GM19438 (cell line): ENCODE data around the gene TIAL1.
"Not testable (repeated sequence)": the region's sequence is repeated elsewhere in the genome, so short reads cannot be mapped to it uniquely, and the experiment has no call there.

Experiments
- ATAC-seq: cut with Tn5 transposase; IDR thresholded peaks from one replicate; pipeline ENCODE4 v1.9.1; 2021; ENCODE audit warnings: low read depth; ENCODE audit not compliant: unreplicated experiment

TIAL1 gene

DNA sequence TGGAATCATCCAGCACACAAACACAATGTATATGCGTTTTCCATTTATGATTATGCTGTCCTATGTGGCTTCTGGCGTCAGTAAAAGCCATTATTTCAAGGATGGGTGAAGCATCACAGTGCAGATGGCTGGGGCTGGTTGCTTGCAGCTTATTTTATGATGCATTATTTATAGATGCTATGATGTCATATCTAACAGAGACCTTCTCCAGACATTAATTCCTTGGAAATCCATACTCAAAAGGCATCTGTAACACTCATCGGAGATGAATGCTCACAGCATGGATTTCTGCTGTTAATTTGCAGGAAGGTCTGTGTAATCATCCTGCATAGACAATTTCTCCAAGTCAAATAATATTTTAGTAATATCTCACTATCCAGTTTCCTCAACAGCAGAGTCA is 61.5 kb downstream of the TIAL1 start:
- ATAC-seq, result no peak

DNA sequence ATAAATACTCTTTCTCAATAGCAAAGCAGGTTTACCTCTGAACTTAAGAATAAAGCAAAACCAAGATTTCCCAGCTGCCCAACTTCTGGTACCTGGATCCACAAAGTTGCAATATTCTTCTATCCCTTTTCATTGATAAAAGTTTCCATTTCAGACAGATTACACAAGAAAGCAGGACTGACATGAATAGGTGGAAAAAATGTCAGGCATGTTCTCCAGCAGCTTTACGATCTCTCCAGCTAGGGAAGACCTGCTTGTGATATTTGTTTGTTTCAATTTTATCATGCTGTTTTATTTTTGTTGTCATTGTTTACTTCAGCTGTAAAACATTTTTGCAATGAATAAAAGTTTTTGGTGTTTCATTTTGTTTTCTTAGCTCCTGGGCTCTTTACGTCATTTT is 63.3 kb downstream of the TIAL1 start:
- no peak for ATAC-seq

DNA sequence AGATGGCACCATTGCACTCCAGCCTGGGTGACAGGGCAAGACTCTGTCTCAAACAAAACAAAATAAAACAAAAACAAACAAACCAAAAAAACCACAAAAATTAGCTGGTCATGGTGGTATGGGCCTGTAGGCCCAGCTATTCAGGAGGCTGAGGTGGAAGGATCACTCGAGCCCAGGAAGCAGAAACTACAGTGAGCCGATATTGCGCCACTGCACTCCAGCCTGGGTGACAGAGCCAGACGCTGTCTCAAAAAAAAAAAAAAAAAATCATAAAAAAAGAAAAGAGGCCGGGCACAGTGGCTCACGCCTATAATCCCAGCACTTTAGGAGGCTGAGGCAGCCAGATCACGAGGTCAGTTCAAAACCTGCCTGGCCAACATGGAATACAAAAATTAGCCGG is 64.0 kb downstream of the TIAL1 start:
- ATAC-seq, result not testable (repeated sequence)

DNA sequence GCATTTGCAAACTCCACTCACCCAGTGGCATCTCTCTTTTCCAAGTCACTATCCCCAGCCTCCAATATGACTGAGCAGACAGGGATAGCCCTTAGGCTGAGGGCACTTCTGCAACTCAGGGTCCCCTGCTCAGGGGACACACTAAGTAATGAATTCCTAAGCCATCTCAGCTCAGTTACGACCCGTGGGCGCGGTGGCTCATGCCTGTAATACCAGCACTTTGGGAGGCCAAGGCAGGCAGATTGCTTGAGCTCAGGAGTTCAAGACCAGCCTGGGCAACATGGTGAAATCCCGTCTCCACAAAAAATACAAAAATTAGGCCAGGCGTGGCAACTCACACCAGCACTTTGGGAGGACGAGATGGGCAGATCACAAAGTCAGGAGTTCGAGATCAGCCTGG is 64.5 kb downstream of the TIAL1 start:
- ATAC-seq, result not testable (repeated sequence)

DNA sequence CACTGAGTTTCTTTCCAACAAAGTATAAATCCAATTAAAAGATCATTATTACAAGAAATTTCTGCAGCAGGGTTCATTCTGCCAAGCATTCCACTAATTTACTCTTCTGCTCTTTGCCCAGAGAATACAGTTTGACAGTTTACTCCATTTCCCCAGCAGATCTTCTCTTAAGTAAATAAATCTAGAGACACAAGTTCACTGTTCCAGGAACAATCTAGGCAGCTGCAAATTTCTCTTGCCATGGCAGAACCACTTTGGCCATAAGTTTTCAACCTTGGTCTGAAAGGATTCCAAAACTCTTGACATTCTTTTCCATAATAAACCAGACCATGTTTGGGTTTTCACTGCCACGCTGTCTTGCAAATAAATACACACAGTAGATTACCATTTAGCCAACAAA is 65.7 kb downstream of the TIAL1 start:
- no peak for ATAC-seq

DNA sequence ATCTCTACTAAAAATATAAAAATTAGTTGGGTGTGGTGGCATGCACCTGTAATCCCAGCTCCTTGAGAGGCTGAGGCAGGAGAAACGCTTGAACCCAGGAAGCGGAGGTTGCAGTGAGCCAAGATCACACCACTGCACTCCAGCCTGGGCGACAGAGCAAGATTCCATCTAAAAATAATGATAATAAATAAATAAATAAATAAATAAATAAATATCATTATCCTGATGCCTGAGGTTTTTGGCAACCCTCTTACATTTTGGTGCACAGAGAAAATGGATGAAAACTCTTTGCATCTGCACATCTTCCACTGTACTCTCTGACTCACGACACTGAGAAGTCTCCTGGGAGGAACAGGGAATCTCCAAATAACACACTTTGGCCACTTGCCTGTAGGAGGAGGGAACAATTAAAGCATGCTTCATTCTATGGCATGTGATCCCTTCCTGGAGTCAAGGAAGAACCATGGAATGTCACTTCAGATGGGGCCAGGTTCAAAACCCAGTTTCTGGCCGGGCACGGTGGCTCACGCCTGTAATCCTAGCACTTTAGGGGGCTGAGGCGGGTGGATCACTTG is 68.0 kb downstream of the TIAL1 start:
- not testable (repeated sequence) for ATAC-seq

DNA sequence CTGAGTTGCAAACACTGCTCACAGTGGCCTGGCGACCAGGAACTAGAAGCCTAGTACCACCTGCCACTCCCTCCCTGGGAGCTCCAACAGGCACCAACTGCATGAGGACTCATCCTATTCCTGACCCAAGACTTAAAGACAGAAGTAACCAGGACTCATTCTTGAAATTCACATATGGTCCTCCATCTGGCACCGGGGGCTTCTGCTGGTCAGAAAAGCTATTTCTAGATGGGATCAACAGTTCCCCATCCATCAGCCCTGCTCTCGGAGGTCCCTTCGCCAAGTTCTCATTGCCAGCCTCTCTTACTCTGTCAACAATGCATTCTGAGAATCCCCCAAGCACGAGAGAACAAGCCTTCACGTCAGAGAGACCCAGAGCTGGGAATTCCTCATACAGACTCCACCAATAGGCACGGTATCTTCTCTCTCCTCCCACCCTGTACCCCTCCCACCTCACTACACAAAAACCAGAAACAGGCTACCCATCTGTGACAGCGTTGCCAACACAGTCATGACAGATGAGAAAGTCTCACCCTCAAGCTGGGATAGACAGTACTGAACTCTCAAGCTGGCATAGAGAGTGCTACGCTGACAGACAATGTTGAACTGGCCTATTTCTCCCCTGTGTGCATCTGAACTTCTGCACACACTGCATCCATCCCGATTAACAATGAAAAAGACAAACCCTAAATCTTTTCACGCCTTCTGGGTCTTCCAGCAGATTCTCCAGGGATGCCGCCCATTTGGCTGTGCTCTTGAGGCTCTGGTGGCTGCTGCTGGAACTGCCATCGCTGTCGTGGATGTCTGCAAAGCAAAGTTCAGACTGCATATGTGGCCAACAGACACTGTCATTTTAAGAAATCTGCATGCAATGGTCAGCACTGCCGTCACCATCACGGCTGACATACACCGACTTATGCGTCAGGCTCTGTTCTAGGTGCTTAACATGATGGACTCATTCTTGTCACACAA is 69.9 kb downstream of the TIAL1 start:
- no peak for ATAC-seq

DNA sequence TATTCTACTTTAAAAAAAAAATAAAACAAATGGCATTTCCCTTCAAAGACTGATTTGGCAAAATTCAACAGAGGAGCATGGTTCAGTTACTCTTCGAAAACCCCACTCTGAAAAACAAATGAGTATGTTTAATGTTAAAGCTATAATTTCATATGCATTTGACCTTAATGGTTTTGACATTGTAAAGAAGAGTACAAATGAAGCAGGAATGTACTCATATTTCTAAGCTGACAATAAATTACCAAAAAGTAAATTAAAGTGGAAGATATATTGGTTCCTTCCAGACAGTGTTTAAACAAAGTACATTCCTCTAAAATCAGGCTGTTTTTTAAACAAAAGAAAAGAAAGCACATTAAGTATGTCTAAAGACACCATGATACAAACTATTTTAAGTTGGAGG is 70.6 kb downstream of the TIAL1 start:
- no peak for ATAC-seq

DNA sequence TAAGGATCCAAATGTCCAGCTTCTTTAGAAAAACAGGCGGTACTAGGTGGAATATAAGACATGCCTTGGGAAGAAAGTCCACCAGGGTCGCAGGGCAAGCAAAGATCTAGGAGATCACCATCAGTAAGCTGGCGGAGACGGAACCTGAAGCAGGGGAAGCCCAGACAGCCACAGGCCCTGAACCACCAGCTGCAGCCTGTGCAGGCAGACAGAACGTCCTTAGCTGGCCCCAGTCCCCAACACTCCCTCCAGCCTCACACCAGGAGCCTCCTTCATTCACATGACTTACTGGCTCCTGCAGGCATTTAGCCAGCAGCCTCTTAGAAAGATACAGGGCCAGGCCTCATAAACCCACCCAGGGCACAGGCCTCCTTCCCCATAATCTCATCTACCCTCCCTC is 71.6 kb downstream of the TIAL1 start:
- no peak for ATAC-seq

DNA sequence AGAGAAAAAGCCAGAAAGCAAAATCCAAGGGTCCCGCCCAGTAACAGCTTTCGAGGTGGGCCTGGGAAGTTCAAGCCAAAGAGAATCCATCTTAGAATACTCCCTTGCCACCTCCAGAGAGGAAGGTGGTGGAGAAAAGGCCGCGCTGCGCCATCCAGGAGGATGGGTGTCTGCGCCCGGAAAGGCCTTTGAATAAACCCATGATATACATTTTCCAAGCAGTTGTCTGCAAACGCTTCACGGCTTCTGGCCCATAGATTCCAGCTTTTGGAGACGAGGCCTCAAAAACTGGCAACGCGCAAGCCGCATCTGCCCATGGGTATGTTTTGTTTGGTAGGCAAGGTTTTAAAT is 72.1 kb downstream of the TIAL1 start:
- ATAC-seq, result no peak

DNA sequence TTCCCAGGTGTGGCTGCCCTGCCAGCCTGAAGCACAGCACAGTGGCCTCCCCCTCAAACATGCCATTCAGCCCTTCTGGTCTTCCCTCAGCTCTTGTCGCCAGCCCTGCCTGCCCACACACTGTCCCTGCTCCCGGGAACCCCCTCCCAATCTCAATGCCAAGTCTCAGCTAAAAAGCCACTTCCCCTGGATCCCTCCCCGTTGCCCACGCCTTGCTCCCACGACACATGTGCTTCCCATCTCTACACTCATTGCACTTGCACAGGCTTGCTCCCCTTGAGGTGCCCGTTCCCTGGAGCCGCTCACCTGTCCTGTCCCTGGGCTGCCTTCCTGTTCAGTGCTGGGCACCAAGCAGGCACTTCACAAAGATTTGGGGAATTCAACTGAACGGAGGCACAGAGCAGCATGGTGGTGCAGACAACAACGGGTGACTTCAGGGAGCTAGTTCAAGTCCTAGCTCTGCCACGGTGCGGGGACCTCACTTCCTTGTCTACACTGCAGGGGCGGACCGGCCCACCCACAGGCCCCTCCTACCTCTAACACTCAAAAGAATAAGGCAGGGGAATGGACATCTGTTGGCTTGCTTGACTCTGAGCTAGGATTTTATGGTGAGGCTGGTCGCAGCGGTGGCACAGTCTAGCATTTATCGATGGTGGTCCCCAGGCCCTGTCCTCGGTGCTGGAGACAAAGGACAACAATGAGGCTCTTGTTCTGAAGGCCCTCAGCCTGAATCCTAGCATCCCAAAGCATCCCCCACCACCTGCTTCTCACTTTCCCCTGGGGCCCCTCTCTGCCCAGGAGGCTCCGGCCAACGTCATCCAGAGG is 72.7 kb downstream of the TIAL1 start:
- no peak for ATAC-seq
